HepG2 (cell line): ENCODE data around the gene NDUFV1. TPM values are rescaled to one million over a fixed set of nuclear protein-coding genes. Genes with fewer than 3 reads are reported as not detected.
A peak's percentile ranks its signal among the peaks of the same experiment; 100 is the strongest.

Source experiments
- AGO1 ChIP-seq: fragments of 200-400 bp; formaldehyde crosslinking; IDR thresholded peaks from 2 replicates; pipeline ENCODE4 v1.6.1; 2017; ENCODE audit warnings: mild to moderate bottlenecking, low read depth, low read length, moderate library complexity; ENCODE audit not compliant: poor library complexity, severe bottlenecking
- FOXO1 ChIP-seq: sonication (generic); formaldehyde crosslinking; IDR thresholded peaks from 2 replicates; pipeline ENCODE4 v1.4.0; 2020; ENCODE audit warnings: missing genetic modification reagents
- HOXD1 ChIP-seq: sonication (generic); formaldehyde crosslinking; IDR thresholded peaks from 2 replicates; pipeline ENCODE4 v1.5.0; 2020; ENCODE audit warnings: missing genetic modification reagents
- MAZ ChIP-seq, 2 experiments: sonication (generic) in 1 of 2; formaldehyde crosslinking in 1 of 2; IDR thresholded peaks; 2 replicates each; pipeline versions ENCODE4 v1.5.0 to v1.6.1; 2012 to 2020; ENCODE audit warnings: low read depth in 2 of 2, mild to moderate bottlenecking in 2 of 2, borderline replicate concordance in 1 of 2, improper control_type of control experiment in 1 of 2, low read length in 1 of 2, missing genetic modification reagents in 1 of 2, moderate library complexity in 1 of 2
- MLX ChIP-seq: IDR thresholded peaks from 2 replicates; pipeline ENCODE4 v1.6.1; 2016
- MLXIP ChIP-seq: sonication (generic); formaldehyde crosslinking; IDR thresholded peaks from 2 replicates; pipeline ENCODE4 v1.9.0; 2021; ENCODE audit warnings: missing genetic modification reagents, borderline replicate concordance
- MTF1 ChIP-seq: sonication (generic); formaldehyde crosslinking; IDR thresholded peaks from 2 replicates; pipeline ENCODE4 v1.5.0; 2020; ENCODE audit warnings: missing genetic modification reagents
- PRDM4 ChIP-seq: sonication (generic); formaldehyde crosslinking; IDR thresholded peaks from 2 replicates; pipeline ENCODE4 v1.9.0; 2021; ENCODE audit warnings: missing genetic modification reagents, borderline replicate concordance
- RFX3 ChIP-seq: IDR thresholded peaks from 2 replicates; pipeline ENCODE4 v1.6.1; 2016; ENCODE audit warnings: missing biosample characterization, missing genetic modification reagents
- ZNF318 ChIP-seq: sonication (generic); formaldehyde crosslinking; IDR thresholded peaks from 2 replicates; pipeline ENCODE4 v1.4.0; 2020; ENCODE audit warnings: mild to moderate bottlenecking, missing genetic modification reagents
- ZNF777 ChIP-seq: sonication (generic); formaldehyde crosslinking; IDR thresholded peaks from 2 replicates; pipeline ENCODE4 v1.4.0; 2020; ENCODE audit warnings: missing genetic modification reagents
- ZNF850 ChIP-seq: sonication (generic); formaldehyde crosslinking; conservative IDR thresholded peaks from 2 replicates; pipeline ENCODE4 v1.9.0; 2021; ENCODE audit warnings: mild to moderate bottlenecking, missing genetic modification reagents
- ZNF878 ChIP-seq: sonication (generic); formaldehyde crosslinking; IDR thresholded peaks from 2 replicates; pipeline ENCODE4 v1.8.1; 2023; ENCODE audit warnings: mild to moderate bottlenecking, missing genetic modification reagents, moderate library complexity
- polyA plus RNA-seq, 8 experiments: library from polyadenylated mRNA; depleted of rRNA in 3 of 8; stranded (reverse) in 7 of 8; unstranded in 1 of 8; fragments of >200 nt; fragmentation: Illumina TruSeq in 4 of 8; extraction: Trizol in 4 of 8; gene quantifications; 2 replicates each; pipeline versions ENCODE4 v1.2.1 to v1.2.3, GENCODE V29; 2011 to 2016; ENCODE audit warnings: low read depth in 4 of 8, missing spikeins in 1 of 8, mixed read lengths in 1 of 8; ENCODE audit not compliant: insufficient read depth in 1 of 8
- total RNA-seq, 5 experiments: library from RNA; depleted of rRNA; stranded (reverse); fragments of >200 nt; fragmentation: Illumina TruSeq; extraction: Trizol; gene quantifications; 2 replicates each; pipeline ENCODE4 v1.2.3, GENCODE V29; 2016; ENCODE audit warnings: low read depth in 1 of 5

Gene NDUFV1
- total and polyA plus RNA-seq, 2 of the 13 experiments (the other 11 are each of a cell fraction or from before 2014, with no cell fraction given): 88.9 to 137 TPM

- no peak for TF ChIP-seq PRDM4 (CRISPR knock-in tag)
- no peak for TF ChIP-seq ZNF850
- TF ChIP-seq MLX (CRISPR knock-in tag): no peak
- no peak for TF ChIP-seq MLXIP (CRISPR knock-in tag)
- TF ChIP-seq ZNF777 (CRISPR knock-in tag): no peak
- no peak for TF ChIP-seq ZNF878 (CRISPR knock-in tag)
- peak; percentile 79; the same call in 1 of the 2 replicates for TF ChIP-seq HOXD1 (CRISPR knock-in tag)
- peak; percentile 79 for TF ChIP-seq MAZ (IDR thresholded peaks at IDR 0.05; ENCODE audit: borderline replicate concordance, low read depth, low read length)
- peak; percentile 91 for TF ChIP-seq MAZ (CRISPR knock-in tag; IDR thresholded peaks at IDR 0.05; ENCODE audit: low read depth)
- TF ChIP-seq RFX3 (CRISPR knock-in tag): no peak
- 0 out of 2 replicates have a peak, but pooled peaks have one; percentile 34 for TF ChIP-seq FOXO1 (CRISPR knock-in tag)
- no peak for TF ChIP-seq ZNF318
- no peak for TF ChIP-seq MTF1 (CRISPR knock-in tag)
- TF ChIP-seq AGO1: no peak
Measured at GRCh38 chr11:67606492-67607295, at the start of gene NDUFV1 (continued).
